A549 (cell line): ENCODE results near the gene FKBP15.
"Not testable (repeated sequence)": the region's sequence is repeated elsewhere in the genome, so short reads cannot be mapped to it uniquely, and the experiment has no call there.

Source experiments
- CHD4 ChIP-seq: fragments of 200-600 bp; sonication (generic); IDR thresholded peaks from 2 replicates; pipeline ENCODE4 v1.6.1; 2016; ENCODE audit warnings: antibody characterized with exemption, mild to moderate bottlenecking, borderline replicate concordance
- GATA3 ChIP-seq: IDR thresholded peaks from 2 replicates; pipeline ENCODE4 v1.6.1; 2012; ENCODE audit warnings: borderline replicate concordance
- HOXA7 ChIP-seq: fragments of 250-450 bp; sonication (Bioruptor Pico); IDR thresholded peaks from 2 replicates; pipeline ENCODE4 v1.5.0; 2020; ENCODE audit warnings: mild to moderate bottlenecking, moderate library complexity
- JUN ChIP-seq, 2 experiments: fragments of >200 bp; sonication (Bioruptor Twin); formaldehyde crosslinking; IDR thresholded peaks; 2 replicates in 1 of 2; 3 replicates in 1 of 2; pipeline ENCODE4 v1.6.1; 2016 to 2017
- POLR2A ChIP-seq: IDR thresholded peaks from 2 replicates; pipeline ENCODE4 v1.6.1; 2012; ENCODE audit warnings: mild to moderate bottlenecking, low read length
- RCOR1 ChIP-seq: fragments of 150-350 bp; IDR thresholded peaks from 2 replicates; pipeline ENCODE4 v1.6.1; 2014; ENCODE audit warnings: antibody characterized with exemption, low read length, low read depth
- ZFP36 ChIP-seq: fragments of 450-650 bp; IDR thresholded peaks from 2 replicates; pipeline ENCODE4 v1.6.1; 2014; ENCODE audit warnings: borderline replicate concordance; ENCODE audit not compliant: partially characterized antibody
- TF ChIP-seq, protein P1 (sequence below): fragments of 250-450 bp; sonication (Bioruptor Pico); IDR thresholded peaks from 2 replicates; pipeline ENCODE4 v1.5.0; 2021; ENCODE audit warnings: mild to moderate bottlenecking, moderate library complexity, borderline replicate concordance
- TF ChIP-seq, protein P2 (sequence below): fragments of >200 bp; sonication (Bioruptor Twin); formaldehyde crosslinking; IDR thresholded peaks from 3 replicates; pipeline ENCODE4 v1.5.1; 2016
- TF ChIP-seq, protein P3 (sequence below): fragments of 200-600 bp; sonication (generic); IDR thresholded peaks from 2 replicates; pipeline ENCODE4 v1.6.1; 2016; ENCODE audit warnings: antibody characterized with exemption, mild to moderate bottlenecking, moderate library complexity
- TF ChIP-seq, protein P4 (sequence below): fragments of 250-450 bp; sonication (Bioruptor Pico); IDR thresholded peaks from 2 replicates; pipeline ENCODE4 v1.5.0; 2020; ENCODE audit warnings: low read depth, mild to moderate bottlenecking, moderate library complexity
- TF ChIP-seq, protein P5 (sequence below): fragments of 450-650 bp; IDR thresholded peaks from 2 replicates; pipeline ENCODE4 v1.6.1; 2014; ENCODE audit warnings: antibody characterized with exemption

DNA sequence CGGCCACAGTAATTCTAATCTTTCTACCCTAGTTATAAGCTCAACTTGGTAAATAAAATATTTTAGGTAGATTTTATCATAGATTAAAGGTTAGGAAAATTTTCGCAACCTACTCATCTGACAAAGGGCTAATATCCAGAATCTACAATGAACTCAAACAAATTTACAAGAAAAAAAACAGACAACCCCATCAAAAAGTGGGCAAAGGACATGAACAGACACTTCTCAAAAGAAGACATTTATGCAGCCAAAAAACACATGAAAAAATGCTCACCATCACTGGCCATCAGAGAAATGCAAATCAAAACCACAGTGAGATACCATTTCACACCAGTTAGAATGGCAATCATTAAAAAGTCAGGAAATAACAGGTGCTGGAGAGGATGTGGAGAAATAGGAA, 28.6 kb upstream of the FKBP15 start:
- TF ChIP-seq GATA3; POLR2A; ZFP36; CHD4; HOXA7 (CRISPR knock-in tag); JUN (IDR thresholded peaks at IDR 0.05); RCOR1: not testable (repeated sequence)
- TF ChIP-seq, protein P1, sequence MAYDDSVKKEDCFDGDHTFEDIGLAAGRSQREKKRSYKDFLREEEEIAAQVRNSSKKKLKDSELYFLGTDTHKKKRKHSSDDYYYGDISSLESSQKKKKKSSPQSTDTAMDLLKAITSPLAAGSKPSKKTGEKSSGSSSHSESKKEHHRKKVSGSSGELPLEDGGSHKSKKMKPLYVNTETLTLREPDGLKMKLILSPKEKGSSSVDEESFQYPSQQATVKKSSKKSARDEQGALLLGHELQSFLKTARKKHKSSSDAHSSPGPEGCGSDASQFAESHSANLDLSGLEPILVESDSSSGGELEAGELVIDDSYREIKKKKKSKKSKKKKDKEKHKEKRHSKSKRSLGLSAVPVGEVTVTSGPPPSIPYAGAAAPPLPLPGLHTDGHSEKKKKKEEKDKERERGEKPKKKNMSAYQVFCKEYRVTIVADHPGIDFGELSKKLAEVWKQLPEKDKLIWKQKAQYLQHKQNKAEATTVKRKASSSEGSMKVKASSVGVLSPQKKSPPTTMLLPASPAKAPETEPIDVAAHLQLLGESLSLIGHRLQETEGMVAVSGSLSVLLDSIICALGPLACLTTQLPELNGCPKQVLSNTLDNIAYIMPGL (CRISPR knock-in tag), result not testable (repeated sequence)
- TF ChIP-seq, protein P2, sequence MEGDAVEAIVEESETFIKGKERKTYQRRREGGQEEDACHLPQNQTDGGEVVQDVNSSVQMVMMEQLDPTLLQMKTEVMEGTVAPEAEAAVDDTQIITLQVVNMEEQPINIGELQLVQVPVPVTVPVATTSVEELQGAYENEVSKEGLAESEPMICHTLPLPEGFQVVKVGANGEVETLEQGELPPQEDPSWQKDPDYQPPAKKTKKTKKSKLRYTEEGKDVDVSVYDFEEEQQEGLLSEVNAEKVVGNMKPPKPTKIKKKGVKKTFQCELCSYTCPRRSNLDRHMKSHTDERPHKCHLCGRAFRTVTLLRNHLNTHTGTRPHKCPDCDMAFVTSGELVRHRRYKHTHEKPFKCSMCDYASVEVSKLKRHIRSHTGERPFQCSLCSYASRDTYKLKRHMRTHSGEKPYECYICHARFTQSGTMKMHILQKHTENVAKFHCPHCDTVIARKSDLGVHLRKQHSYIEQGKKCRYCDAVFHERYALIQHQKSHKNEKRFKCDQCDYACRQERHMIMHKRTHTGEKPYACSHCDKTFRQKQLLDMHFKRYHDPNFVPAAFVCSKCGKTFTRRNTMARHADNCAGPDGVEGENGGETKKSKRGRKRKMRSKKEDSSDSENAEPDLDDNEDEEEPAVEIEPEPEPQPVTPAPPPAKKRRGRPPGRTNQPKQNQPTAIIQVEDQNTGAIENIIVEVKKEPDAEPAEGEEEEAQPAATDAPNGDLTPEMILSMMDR, result not testable (repeated sequence)
- TF ChIP-seq, protein P3, sequence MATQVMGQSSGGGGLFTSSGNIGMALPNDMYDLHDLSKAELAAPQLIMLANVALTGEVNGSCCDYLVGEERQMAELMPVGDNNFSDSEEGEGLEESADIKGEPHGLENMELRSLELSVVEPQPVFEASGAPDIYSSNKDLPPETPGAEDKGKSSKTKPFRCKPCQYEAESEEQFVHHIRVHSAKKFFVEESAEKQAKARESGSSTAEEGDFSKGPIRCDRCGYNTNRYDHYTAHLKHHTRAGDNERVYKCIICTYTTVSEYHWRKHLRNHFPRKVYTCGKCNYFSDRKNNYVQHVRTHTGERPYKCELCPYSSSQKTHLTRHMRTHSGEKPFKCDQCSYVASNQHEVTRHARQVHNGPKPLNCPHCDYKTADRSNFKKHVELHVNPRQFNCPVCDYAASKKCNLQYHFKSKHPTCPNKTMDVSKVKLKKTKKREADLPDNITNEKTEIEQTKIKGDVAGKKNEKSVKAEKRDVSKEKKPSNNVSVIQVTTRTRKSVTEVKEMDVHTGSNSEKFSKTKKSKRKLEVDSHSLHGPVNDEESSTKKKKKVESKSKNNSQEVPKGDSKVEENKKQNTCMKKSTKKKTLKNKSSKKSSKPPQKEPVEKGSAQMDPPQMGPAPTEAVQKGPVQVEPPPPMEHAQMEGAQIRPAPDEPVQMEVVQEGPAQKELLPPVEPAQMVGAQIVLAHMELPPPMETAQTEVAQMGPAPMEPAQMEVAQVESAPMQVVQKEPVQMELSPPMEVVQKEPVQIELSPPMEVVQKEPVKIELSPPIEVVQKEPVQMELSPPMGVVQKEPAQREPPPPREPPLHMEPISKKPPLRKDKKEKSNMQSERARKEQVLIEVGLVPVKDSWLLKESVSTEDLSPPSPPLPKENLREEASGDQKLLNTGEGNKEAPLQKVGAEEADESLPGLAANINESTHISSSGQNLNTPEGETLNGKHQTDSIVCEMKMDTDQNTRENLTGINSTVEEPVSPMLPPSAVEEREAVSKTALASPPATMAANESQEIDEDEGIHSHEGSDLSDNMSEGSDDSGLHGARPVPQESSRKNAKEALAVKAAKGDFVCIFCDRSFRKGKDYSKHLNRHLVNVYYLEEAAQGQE, result not testable (repeated sequence)
- TF ChIP-seq, protein P4, sequence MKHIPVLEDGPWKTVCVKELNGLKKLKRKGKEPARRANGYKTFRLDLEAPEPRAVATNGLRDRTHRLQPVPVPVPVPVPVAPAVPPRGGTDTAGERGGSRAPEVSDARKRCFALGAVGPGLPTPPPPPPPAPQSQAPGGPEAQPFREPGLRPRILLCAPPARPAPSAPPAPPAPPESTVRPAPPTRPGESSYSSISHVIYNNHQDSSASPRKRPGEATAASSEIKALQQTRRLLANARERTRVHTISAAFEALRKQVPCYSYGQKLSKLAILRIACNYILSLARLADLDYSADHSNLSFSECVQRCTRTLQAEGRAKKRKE (CRISPR knock-in tag), result not testable (repeated sequence)
- TF ChIP-seq, protein P5, sequence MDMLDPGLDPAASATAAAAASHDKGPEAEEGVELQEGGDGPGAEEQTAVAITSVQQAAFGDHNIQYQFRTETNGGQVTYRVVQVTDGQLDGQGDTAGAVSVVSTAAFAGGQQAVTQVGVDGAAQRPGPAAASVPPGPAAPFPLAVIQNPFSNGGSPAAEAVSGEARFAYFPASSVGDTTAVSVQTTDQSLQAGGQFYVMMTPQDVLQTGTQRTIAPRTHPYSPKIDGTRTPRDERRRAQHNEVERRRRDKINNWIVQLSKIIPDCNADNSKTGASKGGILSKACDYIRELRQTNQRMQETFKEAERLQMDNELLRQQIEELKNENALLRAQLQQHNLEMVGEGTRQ, result not testable (repeated sequence)
